ENCODE data around the gene POLR3H.

POLR3H gene

DNA sequence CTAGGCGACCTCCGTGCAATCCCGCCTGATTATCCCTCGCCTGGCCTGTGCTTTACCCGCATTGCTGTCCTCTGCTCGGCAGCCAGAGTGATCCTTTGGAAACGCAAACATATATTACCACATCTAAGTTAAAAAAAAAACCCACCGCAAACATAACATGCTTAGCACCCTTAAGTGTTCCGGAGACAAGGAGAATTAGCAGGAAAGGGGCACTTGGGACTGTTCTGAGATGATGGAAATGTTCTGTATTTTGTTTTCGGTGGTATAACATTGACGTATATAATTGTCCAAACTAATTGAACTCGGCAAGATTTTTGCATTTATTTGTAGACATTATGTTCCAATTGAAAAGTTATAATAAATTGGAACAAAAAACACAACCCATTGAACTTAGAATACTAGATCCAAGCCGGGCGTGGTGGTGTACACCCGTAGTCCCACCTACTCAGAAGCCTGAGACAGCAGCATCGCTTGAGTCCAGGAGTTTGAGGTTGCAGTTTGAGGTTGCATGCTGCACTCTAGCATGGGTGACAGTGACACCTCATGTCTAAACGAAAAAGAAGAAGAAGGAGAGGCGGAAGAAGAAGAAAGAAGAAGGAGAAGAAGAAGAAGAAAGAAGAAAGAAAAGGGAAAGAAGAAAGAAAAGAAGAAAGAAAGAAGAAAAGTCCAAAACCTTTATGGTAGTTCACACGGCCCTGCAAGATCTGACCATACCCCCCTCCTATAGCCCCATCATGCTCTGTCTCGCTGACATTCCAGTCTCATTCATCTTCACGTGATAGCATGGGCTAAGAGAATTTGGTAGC is 604 bp upstream of the POLR3H start:
- peak overlapping the region; percentile 88 for H3K27ac Mint-ChIP-seq
- H3K9me3 Mint-ChIP-seq: no peaks in the 10 kb centered on the region
- peaks cover 11% of the 10 kb centered on the region for H3K27me3 Mint-ChIP-seq (ENCODE audit: low read depth, poor library complexity)
- H3K36me3 Mint-ChIP-seq (ENCODE audit: low read depth): peaks cover 7% of the 10 kb centered on the region
- DNase-seq: no peak
- peaks cover 58% of the 10 kb centered on the region for H3K4me1 Mint-ChIP-seq
- TF ChIP-seq, protein P1, sequence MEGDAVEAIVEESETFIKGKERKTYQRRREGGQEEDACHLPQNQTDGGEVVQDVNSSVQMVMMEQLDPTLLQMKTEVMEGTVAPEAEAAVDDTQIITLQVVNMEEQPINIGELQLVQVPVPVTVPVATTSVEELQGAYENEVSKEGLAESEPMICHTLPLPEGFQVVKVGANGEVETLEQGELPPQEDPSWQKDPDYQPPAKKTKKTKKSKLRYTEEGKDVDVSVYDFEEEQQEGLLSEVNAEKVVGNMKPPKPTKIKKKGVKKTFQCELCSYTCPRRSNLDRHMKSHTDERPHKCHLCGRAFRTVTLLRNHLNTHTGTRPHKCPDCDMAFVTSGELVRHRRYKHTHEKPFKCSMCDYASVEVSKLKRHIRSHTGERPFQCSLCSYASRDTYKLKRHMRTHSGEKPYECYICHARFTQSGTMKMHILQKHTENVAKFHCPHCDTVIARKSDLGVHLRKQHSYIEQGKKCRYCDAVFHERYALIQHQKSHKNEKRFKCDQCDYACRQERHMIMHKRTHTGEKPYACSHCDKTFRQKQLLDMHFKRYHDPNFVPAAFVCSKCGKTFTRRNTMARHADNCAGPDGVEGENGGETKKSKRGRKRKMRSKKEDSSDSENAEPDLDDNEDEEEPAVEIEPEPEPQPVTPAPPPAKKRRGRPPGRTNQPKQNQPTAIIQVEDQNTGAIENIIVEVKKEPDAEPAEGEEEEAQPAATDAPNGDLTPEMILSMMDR (IDR thresholded peaks at IDR 0.05): no peak
- peak overlapping the region; percentile 95 for H3K4me3 Mint-ChIP-seq

DNA sequence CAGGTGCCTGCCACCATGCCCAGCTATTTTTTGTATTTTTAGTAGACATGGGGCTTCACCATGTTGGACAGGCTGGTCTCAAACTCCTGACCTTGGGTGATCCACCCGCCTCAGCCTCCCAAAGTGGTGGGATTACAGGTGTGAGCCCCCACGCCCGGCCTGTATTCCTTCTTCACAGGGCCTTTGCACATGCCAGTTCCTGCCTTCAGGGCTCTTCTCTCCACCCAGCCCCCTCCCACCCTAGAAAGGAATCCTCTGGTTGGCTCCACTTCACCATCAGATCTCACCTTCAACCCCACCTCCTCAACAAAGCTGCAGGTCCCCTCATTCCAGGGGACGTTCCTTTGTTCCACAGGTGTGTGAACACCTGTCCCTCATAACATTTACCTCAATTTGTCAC is 2.0 kb downstream of the POLR3H start:
- DNase-seq: no peak
- H3K4me1 Mint-ChIP-seq: peaks cover 50% of the 10 kb centered on the region
- H3K4me3 Mint-ChIP-seq: peak overlapping the region; percentile 95
- peaks cover 11% of the 10 kb centered on the region for H3K27me3 Mint-ChIP-seq (ENCODE audit: low read depth, poor library complexity)
- H3K27ac Mint-ChIP-seq: no peak overlapping the region
- TF ChIP-seq, protein P1 (IDR thresholded peaks at IDR 0.05): no peak
- H3K9me3 Mint-ChIP-seq: no peaks in the 10 kb centered on the region
- H3K36me3 Mint-ChIP-seq (ENCODE audit: low read depth): peaks cover 15% of the 10 kb centered on the region

DNA sequence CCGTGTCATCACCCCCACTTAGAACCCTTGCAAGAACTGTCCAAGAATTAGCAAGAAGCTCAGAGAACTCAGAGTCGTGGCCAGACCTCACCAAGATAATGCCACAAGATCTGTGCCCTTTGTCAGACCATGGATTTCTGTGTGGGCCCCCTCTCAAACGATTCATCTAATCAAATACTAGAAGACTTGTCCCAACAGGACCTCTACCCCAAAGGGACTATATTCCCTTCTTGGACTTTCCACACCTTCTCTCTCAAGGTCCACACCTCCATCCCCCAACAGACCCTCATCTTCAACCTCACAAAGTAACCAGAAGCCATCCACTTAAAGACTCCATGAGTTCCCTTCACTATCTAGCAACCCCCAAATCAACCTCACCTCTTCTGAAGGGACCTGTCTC is 2.8 kb downstream of the POLR3H start:
- Mint-ChIP-seq H3K4me1 (peaks cover 50% of the 10 kb centered on the region), H3K36me3 (ENCODE audit: low read depth) (peaks cover 19% of the 10 kb centered on the region), H3K9me3 (no peaks in the 10 kb centered on the region), H3K27ac (peak overlapping the region; percentile 49), H3K27me3 (ENCODE audit: low read depth, poor library complexity) (peaks cover 11% of the 10 kb centered on the region), H3K4me3 (peak overlapping the region; percentile 8)
- no peak for DNase-seq
- TF ChIP-seq, protein P1 (IDR thresholded peaks at IDR 0.05): no peak

DNA sequence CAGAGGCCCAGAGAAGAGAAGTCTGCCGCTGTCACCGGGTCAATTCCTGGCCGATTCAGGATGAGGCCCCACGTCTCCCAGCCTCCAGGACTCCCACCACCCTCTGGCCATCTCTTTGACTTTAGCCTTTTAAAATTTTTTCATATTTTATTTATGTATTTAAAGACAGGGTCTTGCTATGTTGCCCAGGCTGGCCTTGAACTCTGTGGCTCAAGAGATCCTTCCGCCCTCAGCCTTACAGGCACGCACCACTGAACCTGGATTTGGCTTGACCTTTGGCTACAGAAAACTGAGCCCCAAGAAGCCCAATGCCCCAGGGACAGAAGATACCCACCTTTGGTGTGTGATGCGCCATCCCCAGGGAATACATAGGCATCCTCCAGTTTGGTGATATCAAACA is 3.9 kb downstream of the POLR3H start:
- no peak for DNase-seq
- TF ChIP-seq, protein P1 (IDR thresholded peaks at IDR 0.05): no peak
- Mint-ChIP-seq H3K36me3 (ENCODE audit: low read depth) (peaks cover 20% of the 10 kb centered on the region), H3K9me3 (no peaks in the 10 kb centered on the region), H3K4me3 (no peak overlapping the region), H3K4me1 (peaks cover 42% of the 10 kb centered on the region), H3K27me3 (ENCODE audit: low read depth, poor library complexity) (peaks cover 3% of the 10 kb centered on the region), H3K27ac (no peak overlapping the region)

DNA sequence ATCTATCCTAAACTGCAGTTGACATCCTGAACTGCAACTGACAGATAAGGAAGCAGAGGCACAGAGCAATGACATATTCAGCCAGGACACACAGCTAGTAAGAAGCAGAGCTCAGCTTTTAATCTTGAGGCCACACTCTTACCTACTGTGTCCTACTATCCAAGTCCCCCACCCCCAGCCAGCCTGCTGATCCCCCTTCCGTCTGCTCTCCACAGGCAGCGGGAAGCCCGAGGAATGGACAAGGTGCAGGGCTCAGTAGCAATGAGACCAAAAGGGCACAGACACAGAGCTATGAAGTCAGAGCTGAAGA is 4.3 kb downstream of the POLR3H start:
- Mint-ChIP-seq H3K27me3 (ENCODE audit: low read depth, poor library complexity) (peaks cover 3% of the 10 kb centered on the region), H3K4me3 (no peak overlapping the region), H3K9me3 (no peaks in the 10 kb centered on the region), H3K36me3 (ENCODE audit: low read depth) (peaks cover 24% of the 10 kb centered on the region), H3K4me1 (peaks cover 38% of the 10 kb centered on the region), H3K27ac (no peak overlapping the region)
- no peak for DNase-seq
- TF ChIP-seq, protein P1 (IDR thresholded peaks at IDR 0.05): no peak

All from nephron progenitor cell (in vitro differentiated cells).